Ovary (tissue), 9 donors: ENCODE results near the gene MSI2. TPM values are rescaled to one million over a fixed set of nuclear protein-coding genes. Genes with fewer than 3 reads are reported as not detected.

ENCODE experiments used
- DNase-seq, 5 donors: peaks; one replicate each; pipeline ENCODE4 v3.0.0-alpha.2; 2019 to 2020
- H3K27ac ChIP-seq, 2 donors: fragments of 200-600 bp; one replicate each; pipeline versions ENCODE4 v1.5.1 to v1.8.0; 2019 to 2022
- H3K27me3 ChIP-seq: fragments of 200-600 bp; one replicate; pipeline ENCODE4 v1.8.0; 2022
- H3K36me3 ChIP-seq: fragments of 200-600 bp; sonication (generic); one replicate; pipeline ENCODE4 v1.5.1; 2019
- H3K4me1 ChIP-seq: one replicate; pipeline ENCODE4 v1.8.1; 2013; ENCODE audit warnings: mild to moderate bottlenecking, moderate library complexity; ENCODE audit not compliant: insufficient read depth
- H3K4me3 ChIP-seq: fragments of 200-600 bp; sonication (generic); one replicate; pipeline ENCODE4 v1.5.1; 2017
- H3K9me3 ChIP-seq, 2 donors: fragments of 200-600 bp in 1 of 2; sonication (generic) in 1 of 2; one replicate each; pipeline versions ENCODE4 v1.5.1 to v1.8.1; 2013 to 2019; ENCODE audit warnings: mild to moderate bottlenecking in 1 of 2, moderate library complexity in 1 of 2
- CTCF ChIP-seq, 3 donors: fragments of 450-650 bp in 2 of 3; fragments of 200-600 bp in 1 of 3; IDR thresholded peaks; one replicate each; pipeline versions ENCODE4 v1.5.1 to v1.8.0; 2016 to 2022; ENCODE audit warnings: antibody characterized with exemption in 3 of 3, mild to moderate bottlenecking in 1 of 3
- EP300 ChIP-seq: sonication (generic); formaldehyde crosslinking; IDR thresholded peaks from one replicate; pipeline ENCODE4 v1.6.1; 2017; ENCODE audit warnings: antibody characterized with exemption
- POLR2A ChIP-seq: fragments of 450-650 bp; IDR thresholded peaks from one replicate; pipeline ENCODE4 v1.6.1; 2017; ENCODE audit warnings: antibody characterized with exemption, mild to moderate bottlenecking, moderate library complexity
- WGBS, 3 donors: extraction: QIAGEN DNeasy Blood & Tissue Kit in 1 of 3; methylation state at CpG; one replicate each; pipeline versions ENCODE4 v1.1.5 to v1.1.7; 2013 to 2017; 5-methylcytosine and 5-hydroxymethylcytosine counted together
- intact Hi-C, 4 donors: fragments of 100-400 bp; cut with DNase I; formaldehyde crosslinking; loops; one replicate each; pipeline versions ENCODE4 v1.11.0 to v1.15.1; 2022 to 2023
- polyA plus RNA-seq, 2 donors: library from polyadenylated mRNA; stranded (reverse); fragments of 200-250 nt in 1 of 2; fragments of 350-450 nt in 1 of 2; fragmentation: Illumina TruSeq in 1 of 2; extraction: RNeasy Lipid Tissue Mini Kit (QIAGEN cat#74804) in 1 of 2; gene quantifications; one replicate each; pipeline ENCODE4 v1.2.3, GENCODE V29; 2013 to 2014
- total RNA-seq, 7 donors: library from RNA; depleted of rRNA in 2 of 7; stranded (reverse); fragments of >200 nt in 2 of 7; fragmentation: NEBNext Ultra II Directional in 3 of 7; extraction: Animal tissue kit (Norgen Biotek cat#: 25700) in 3 of 7; gene quantifications; one replicate each; pipeline versions ENCODE4 v1.1.0 to v1.2.4, GENCODE V29; 2016 to 2023
- donor health status: DM: no; HTN: no; CAD: no; lungs with moderate emphysema.
- donor health status: DM: no; HTN: no; CAD: no.
- donor health status: Bipolar disorder and iron deficiency.
- donor health status: DM: yes; HTN: yes; CAD: no.
- donor health status: DM: no; HTN: no; CAD: no.
- donor health status: DM: yes; HTN: yes; CAD: no.

Gene MSI2
- total and polyA plus RNA-seq, 9 donors = 43.1 to 199 (median 120) TPM

GRCh38 chr17:57379237-57379894 lies 123.0 kb downstream of the MSI2 start:
- peak overlapping the region in 1 of 2 donors; percentile 60 for H3K27ac ChIP-seq
- no peak overlapping the region for H3K4me3 ChIP-seq
- WGBS, 3 donors = 17 to 21% (median 20%) methylated on average over 13 of the region's 13 CpGs
- H3K36me3 ChIP-seq = no peaks in the 10 kb centered on the region
- H3K27me3 ChIP-seq = no peaks in the 10 kb centered on the region
- no peaks in the 10 kb centered on the region for H3K9me3 ChIP-seq
- intact Hi-C loops = no loop called here
- no peak for TF ChIP-seq CTCF (IDR thresholded peaks at IDR 0.05)
- no peak for TF ChIP-seq EP300
- no peak for TF ChIP-seq POLR2A
- peaks cover 10% of the 10 kb centered on the region for H3K4me1 ChIP-seq
- DNase-seq = peak in 2 of 5 donors; percentile 36 to 46

- Histone ChIP-seq H3K27ac (peak overlapping the region; percentile 15 to 60), H3K36me3 (no peaks in the 10 kb centered on the region), H3K4me3 (no peak overlapping the region), H3K9me3 (no peaks in the 10 kb centered on the region), H3K27me3 (no peaks in the 10 kb centered on the region), H3K4me1 (peaks cover 10% of the 10 kb centered on the region)
- intact Hi-C loops = no loop called here
- peak in 1 of 5 donors; percentile 32 for DNase-seq
- no peak for TF ChIP-seq CTCF (IDR thresholded peaks at IDR 0.05)
- TF ChIP-seq POLR2A = no peak
- TF ChIP-seq EP300 = no peak
- WGBS, 3 donors = 77 to 82% (median 82%) methylated on average over 12 of the region's 12 CpGs
These were observed 123.6 kb downstream of the MSI2 start for GRCh38 chr17:57379895-57380434.

GRCh38 chr17:57381498-57381897 lies 125.2 kb downstream of the MSI2 start:
- 94 to 96% (median 96%) methylated on average over 4 of the region's 4 CpGs for WGBS, 3 donors
- H3K27me3 ChIP-seq = no peaks in the 10 kb centered on the region
- intact Hi-C loops = no loop called here

GRCh38 chr17:57384219-57384618 lies 127.9 kb downstream of the MSI2 start:
- Histone ChIP-seq H3K36me3 (no peaks in the 10 kb centered on the region), H3K27ac (no peak overlapping the region), H3K9me3 (no peaks in the 10 kb centered on the region), H3K27me3 (no peaks in the 10 kb centered on the region), H3K4me3 (no peak overlapping the region), H3K4me1 (peaks cover 6% of the 10 kb centered on the region)
- TF ChIP-seq CTCF (IDR thresholded peaks at IDR 0.05) (no peak), POLR2A (no peak)
- intact Hi-C loops = no loop called here
- no peak for DNase-seq
- WGBS, 3 donors = 80 to 100% (median 100%) methylated on average over 1 of the region's 1 CpG

More at GRCh38 chr17:57381498-57381897, 125.2 kb downstream of the MSI2 start:
- Histone ChIP-seq H3K4me1 (peaks cover 10% of the 10 kb centered on the region), H3K27ac (no peak overlapping the region), H3K9me3 (no peaks in the 10 kb centered on the region), H3K4me3 (no peak overlapping the region), H3K36me3 (no peaks in the 10 kb centered on the region)
- DNase-seq = no peak
- no peak for TF ChIP-seq CTCF (IDR thresholded peaks at IDR 0.05)
- no peak for TF ChIP-seq POLR2A
- TF ChIP-seq EP300 = no peak
